GM23338 (cell line): ENCODE measurements around the gene COQ8B.

Experiments used
- EZH2 ChIP-seq: fragments of 200-600 bp; sonication (generic); IDR thresholded peaks from one replicate; pipeline ENCODE4 v1.8.0; 2017; ENCODE audit warnings: antibody characterized with exemption, mild to moderate bottlenecking, low read depth; ENCODE audit not compliant: unreplicated experiment
- EZH2phosphoT487 ChIP-seq: fragments of 200-600 bp; sonication (generic); IDR thresholded peaks from one replicate; pipeline ENCODE4 v1.8.1; 2018; ENCODE audit warnings: antibody characterized with exemption; ENCODE audit not compliant: unreplicated experiment
- TF ChIP-seq, protein P1 (sequence below), 2 experiments: fragments of 200-600 bp in 1 of 2; sonication (generic) in 1 of 2; conservative IDR thresholded peaks; 2 replicates each; pipeline versions ENCODE4 v1.5.1 to v1.6.1; 2016 to 2017; ENCODE audit warnings: antibody characterized with exemption in 2 of 2, low read depth in 2 of 2, mild to moderate bottlenecking in 2 of 2, moderate library complexity in 1 of 2

DNA sequence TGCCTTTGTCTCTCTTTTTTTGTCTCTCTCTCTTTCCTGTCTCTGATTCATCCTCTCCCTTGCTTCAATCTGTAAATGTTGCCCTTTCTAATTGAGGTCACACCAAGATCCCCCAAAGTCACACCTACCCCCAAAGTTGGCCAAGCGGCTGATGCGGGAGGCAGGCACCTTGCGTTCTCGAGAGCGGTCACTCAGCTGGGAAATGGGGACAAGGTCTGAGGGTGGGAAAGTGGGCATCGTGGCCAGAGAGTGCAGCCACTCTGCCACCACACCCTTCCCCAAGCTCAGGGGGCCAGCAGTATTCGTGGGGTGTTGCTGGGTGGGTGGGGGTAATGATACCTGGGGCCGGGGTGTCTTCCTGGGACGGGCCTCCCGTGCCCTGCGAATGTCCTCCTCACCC lies 2.7 kb downstream of the COQ8B start:
- TF ChIP-seq EZH2 (no peak), EZH2phosphoT487 (no peak)
- TF ChIP-seq, protein P1, sequence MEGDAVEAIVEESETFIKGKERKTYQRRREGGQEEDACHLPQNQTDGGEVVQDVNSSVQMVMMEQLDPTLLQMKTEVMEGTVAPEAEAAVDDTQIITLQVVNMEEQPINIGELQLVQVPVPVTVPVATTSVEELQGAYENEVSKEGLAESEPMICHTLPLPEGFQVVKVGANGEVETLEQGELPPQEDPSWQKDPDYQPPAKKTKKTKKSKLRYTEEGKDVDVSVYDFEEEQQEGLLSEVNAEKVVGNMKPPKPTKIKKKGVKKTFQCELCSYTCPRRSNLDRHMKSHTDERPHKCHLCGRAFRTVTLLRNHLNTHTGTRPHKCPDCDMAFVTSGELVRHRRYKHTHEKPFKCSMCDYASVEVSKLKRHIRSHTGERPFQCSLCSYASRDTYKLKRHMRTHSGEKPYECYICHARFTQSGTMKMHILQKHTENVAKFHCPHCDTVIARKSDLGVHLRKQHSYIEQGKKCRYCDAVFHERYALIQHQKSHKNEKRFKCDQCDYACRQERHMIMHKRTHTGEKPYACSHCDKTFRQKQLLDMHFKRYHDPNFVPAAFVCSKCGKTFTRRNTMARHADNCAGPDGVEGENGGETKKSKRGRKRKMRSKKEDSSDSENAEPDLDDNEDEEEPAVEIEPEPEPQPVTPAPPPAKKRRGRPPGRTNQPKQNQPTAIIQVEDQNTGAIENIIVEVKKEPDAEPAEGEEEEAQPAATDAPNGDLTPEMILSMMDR (conservative IDR thresholded peaks at IDR 0.05; ENCODE audit: low read depth in 2 of 2) = no peak
